Activated CD8-positive, alpha-beta T cell treated with anti-CD3 and anti-CD28 coated beads, Interleukin-2, amount 10 ng/mL, durations not matched to agents 7 days and 5 days (primary cell): ENCODE measurements around the gene RNF214. TPM values are rescaled to one million over a fixed set of nuclear protein-coding genes. Genes with fewer than 3 reads are reported as not detected.
"Not testable (repeated sequence)": the region's sequence is repeated elsewhere in the genome, so short reads cannot be mapped to it uniquely, and the experiment has no call there.

Experiments used
- ATAC-seq: fragments of 150-1000 bp; cut with Tn5 transposase; one replicate; pipeline ENCODE4 v1.10.0; 2021; ENCODE audit warnings: moderate library complexity
- CTCF ChIA-PET: fragments of 350-600 bp; sonication (Branson Sonifier 250); formaldehyde crosslinking; loops from one replicate; lab custom pipeline; 2021; ENCODE audit warnings: antibody characterized with exemption; lab: Charles Lee
- POLR2A ChIA-PET: fragments of 350-600 bp; sonication (Branson Sonifier 250); formaldehyde crosslinking; loops from one replicate; lab custom pipeline; 2021; ENCODE audit warnings: antibody characterized with exemption; lab: Charles Lee
- DNase-seq: peaks from one replicate; pipeline ENCODE4 v3.0.0-alpha.2; 2020
- H3K27ac Mint-ChIP-seq: one replicate; pipeline ENCODE4 v1.8.0; 2021; ENCODE audit warnings: mild to moderate bottlenecking, mixed read lengths
- H3K27me3 Mint-ChIP-seq: one replicate; pipeline ENCODE4 v1.8.0; 2021; ENCODE audit warnings: low read depth, mixed read lengths
- H3K36me3 Mint-ChIP-seq: one replicate; pipeline ENCODE4 v1.8.0; 2021; ENCODE audit warnings: low read depth, mixed read lengths
- H3K4me1 Mint-ChIP-seq: one replicate; pipeline ENCODE4 v1.8.0; 2021; ENCODE audit warnings: low read depth, mixed read lengths
- H3K4me3 Mint-ChIP-seq: one replicate; pipeline ENCODE4 v1.8.0; 2021; ENCODE audit warnings: mild to moderate bottlenecking, mixed read lengths
- H3K9me3 Mint-ChIP-seq: one replicate; pipeline ENCODE4 v1.8.0; 2022; ENCODE audit warnings: mixed read lengths; ENCODE audit not compliant: insufficient read depth
- total RNA-seq, 2 experiments: library from RNA; stranded (reverse); gene quantifications; one replicate each; pipeline ENCODE4 v1.2.3, GENCODE V29; 2021

RNF214 gene
- total RNA-seq, 2 experiments from 2014 or later, result 19.5 to 21.2 TPM

GRCh38 chr11:117199053-117199915 lies 33.2 kb upstream of the RNF214 start, which contains the start of gene TAGLN:
TSS of gene TAGLN (plus strand) at chr11:117199370. CDS start at chr11:117203014, 3,644 bp downstream.
- H3K27me3 Mint-ChIP-seq, result no peaks in the 10 kb centered on the region
- no peaks in the 10 kb centered on the region for H3K4me1 Mint-ChIP-seq
- ChIA-PET POLR2A (no interaction called here), CTCF (no interaction called here)
- ATAC-seq, result no peak
- no peak for DNase-seq
- no peaks in the 10 kb centered on the region for H3K9me3 Mint-ChIP-seq
- no peak within 1 kb of the TSS for H3K27ac Mint-ChIP-seq
- no peak within 1 kb of the TSS for H3K4me3 Mint-ChIP-seq
- H3K36me3 Mint-ChIP-seq, result peaks cover 3% of the 10 kb centered on the region

- Mint-ChIP-seq H3K27me3 (no peaks in the 10 kb centered on the region), H3K36me3 (peaks cover 9% of the 10 kb centered on the region), H3K4me1 (no peaks in the 10 kb centered on the region), H3K27ac (no peak overlapping the region), H3K9me3 (no peaks in the 10 kb centered on the region), H3K4me3 (no peak overlapping the region)
- ATAC-seq (no peak), DNase-seq (no peak)
- POLR2A ChIA-PET, result no interaction called here
- CTCF ChIA-PET, result no interaction called here
Observed at GRCh38 chr11:117199916-117200812, 32.3 kb upstream of the RNF214 start.

- DNase-seq, result no peak
- H3K27ac Mint-ChIP-seq, result no peak overlapping the region
- ATAC-seq, result no peak
- H3K4me3 Mint-ChIP-seq, result no peak overlapping the region
- no peaks in the 10 kb centered on the region for H3K9me3 Mint-ChIP-seq
- no peaks in the 10 kb centered on the region for H3K27me3 Mint-ChIP-seq
- ChIA-PET CTCF (no interaction called here), POLR2A (interaction anchor here (1.0 kb wide), 1 partner anchor 18 kb away, joined by 3 read pairs; no protein-coding TSS in a partner anchor)
- H3K4me1 Mint-ChIP-seq, result no peaks in the 10 kb centered on the region
- peaks cover 13% of the 10 kb centered on the region for H3K36me3 Mint-ChIP-seq
Observed at GRCh38 chr11:117200813-117201657, 31.4 kb upstream of the RNF214 start.

- ChIA-PET CTCF (no interaction called here), POLR2A (interaction anchor here (1.0 kb wide), 1 partner anchor 17 kb away, joined by 3 read pairs; no protein-coding TSS in a partner anchor)
- no peaks in the 10 kb centered on the region for H3K9me3 Mint-ChIP-seq
- no peaks in the 10 kb centered on the region for H3K27me3 Mint-ChIP-seq
- H3K4me3 Mint-ChIP-seq, result no peak overlapping the region
- no peaks in the 10 kb centered on the region for H3K4me1 Mint-ChIP-seq
- ATAC-seq (no peak), DNase-seq (no peak)
- H3K36me3 Mint-ChIP-seq, result peaks cover 15% of the 10 kb centered on the region
- H3K27ac Mint-ChIP-seq, result no peak overlapping the region
Observed at GRCh38 chr11:117201658-117202305, 30.7 kb upstream of the RNF214 start.

- H3K27ac Mint-ChIP-seq, result no peak overlapping the region
- CTCF ChIA-PET, result no interaction called here
- no peaks in the 10 kb centered on the region for H3K9me3 Mint-ChIP-seq
- H3K27me3 Mint-ChIP-seq, result no peaks in the 10 kb centered on the region
- peaks cover 15% of the 10 kb centered on the region for H3K36me3 Mint-ChIP-seq
- DNase-seq (no peak), ATAC-seq (no peak)
- no peaks in the 10 kb centered on the region for H3K4me1 Mint-ChIP-seq
- POLR2A ChIA-PET, result no interaction called here
- no peak overlapping the region for H3K4me3 Mint-ChIP-seq
Observed at GRCh38 chr11:117202386-117203068, 29.9 kb upstream of the RNF214 start.

- DNase-seq (no peak), ATAC-seq (no peak)
- Mint-ChIP-seq H3K36me3 (peaks cover 15% of the 10 kb centered on the region), H3K4me1 (no peaks in the 10 kb centered on the region), H3K27ac (no peak overlapping the region), H3K27me3 (no peaks in the 10 kb centered on the region), H3K9me3 (no peaks in the 10 kb centered on the region), H3K4me3 (no peak overlapping the region)
- ChIA-PET POLR2A (no interaction called here), CTCF (no interaction called here)
Observed at GRCh38 chr11:117203069-117203407, 29.4 kb upstream of the RNF214 start.

GRCh38 chr11:117204283-117205080 lies 28.0 kb upstream of the RNF214 start:
- Mint-ChIP-seq H3K36me3 (peaks cover 20% of the 10 kb centered on the region), H3K4me1 (no peaks in the 10 kb centered on the region), H3K4me3 (no peak overlapping the region), H3K27me3 (no peaks in the 10 kb centered on the region), H3K27ac (peak overlapping the region; percentile 34), H3K9me3 (no peaks in the 10 kb centered on the region)
- DNase-seq (no peak), ATAC-seq (no peak)
- POLR2A ChIA-PET, result interaction anchor here (1.1 kb wide), 1 partner anchor 10 kb away, joined by 4 read pairs; no protein-coding TSS in a partner anchor
- CTCF ChIA-PET, result no interaction called here

GRCh38 chr11:117205211-117205818 lies 27.2 kb upstream of the RNF214 start:
- Mint-ChIP-seq H3K4me1 (no peaks in the 10 kb centered on the region), H3K27ac (no peak overlapping the region), H3K9me3 (no peaks in the 10 kb centered on the region), H3K36me3 (peaks cover 24% of the 10 kb centered on the region), H3K27me3 (no peaks in the 10 kb centered on the region), H3K4me3 (no peak overlapping the region)
- DNase-seq (no peak), ATAC-seq (no peak)
- CTCF ChIA-PET, result no interaction called here
- POLR2A ChIA-PET, result no interaction called here

- H3K4me3 Mint-ChIP-seq, POLR2A ChIA-PET, H3K27me3 Mint-ChIP-seq, DNase-seq, H3K27ac Mint-ChIP-seq, ATAC-seq, H3K9me3 Mint-ChIP-seq, H3K4me1 Mint-ChIP-seq, CTCF ChIA-PET: not testable (repeated sequence)
- peaks cover 29% of the 10 kb centered on the region for H3K36me3 Mint-ChIP-seq
Observed at GRCh38 chr11:117206111-117206510, 26.4 kb upstream of the RNF214 start.

- H3K9me3 Mint-ChIP-seq, H3K27me3 Mint-ChIP-seq, POLR2A ChIA-PET, DNase-seq, H3K4me1 Mint-ChIP-seq, CTCF ChIA-PET, ATAC-seq, H3K27ac Mint-ChIP-seq, H3K4me3 Mint-ChIP-seq: not testable (repeated sequence)
- H3K36me3 Mint-ChIP-seq, result peaks cover 35% of the 10 kb centered on the region
Observed at GRCh38 chr11:117206859-117207258, 25.6 kb upstream of the RNF214 start.
